GM12878 (cell line): ENCODE data around the gene VARS2. TPM values are rescaled to one million over a fixed set of nuclear protein-coding genes. Genes with fewer than 3 reads are reported as not detected.

ENCODE experiments used
- ATAC-seq: fragments of 200-7000 bp; cut with Tn5 transposase; 3 replicates; pipeline ENCODE4 v1.9.1; 2020; ENCODE audit warnings: mild to moderate bottlenecking, moderate library complexity
- BruUV-seq: library from RNA; stranded (reverse); fragments of 400-500 nt; replicated peaks from 2 replicates; lab custom pipeline; 2021; lab: Mats Ljungman, UMichigan
- CTCF ChIA-PET: fragments of 300-600 bp; sonication (Branson Sonifier 250); formaldehyde crosslinking; extraction: SDS; loops from one replicate; lab custom pipeline; 2021; ENCODE audit warnings: inconsistent platforms; lab: Yijun Ruan, JAX
- POLR2A ChIA-PET: fragments of 350-600 bp; formaldehyde crosslinking; extraction: SDS; loops from one replicate; lab custom pipeline; 2021; ENCODE audit warnings: inconsistent platforms; lab: Charles Lee
- RAD21 ChIA-PET: fragments of 300-600 bp; sonication (Branson Sonifier 250); formaldehyde crosslinking; loops from one replicate; lab custom pipeline; 2023; ENCODE audit warnings: antibody characterized with exemption; ENCODE audit not compliant: unreplicated experiment; lab: Charles Lee
- SMC1A ChIA-PET: fragments of 300-600 bp; sonication (Branson Sonifier 250); formaldehyde crosslinking; loops from one replicate; lab custom pipeline; 2023; ENCODE audit not compliant: unreplicated experiment, uncharacterized antibody; lab: Charles Lee
- DNase-seq: peaks from one replicate; pipeline ENCODE4 v3.0.0-alpha.2; 2011; ENCODE audit warnings: low read depth, low spot score
- FAIRE-seq: peaks from 3 replicates; lab custom pipeline; 2011; peaks lifted over from hg19 to GRCh38; lab: Jason Lieb, UNC
- H2AFZ ChIP-seq: 2 replicates; pipeline ENCODE4 v1.6.0; 2011; ENCODE audit warnings: low read depth, low read length, control low read depth; ENCODE audit not compliant: control insufficient read depth
- H3K27ac ChIP-seq: 2 replicates; pipeline ENCODE4 v1.5.1; 2011; ENCODE audit warnings: control low read depth; ENCODE audit not compliant: control insufficient read depth, insufficient read depth
- H3K27me3 ChIP-seq, 2 experiments: replicated peaks in 1 of 2; 2 replicates each; pipeline versions ENCODE4 v1.6.0 to v1.6.1; 2011; ENCODE audit warnings: low read length in 1 of 2; ENCODE audit not compliant: control insufficient read depth in 2 of 2, insufficient read depth in 2 of 2
- H3K36me3 ChIP-seq, 2 experiments: 2 replicates each; pipeline ENCODE4 v1.5.1; 2011; ENCODE audit warnings: low read length in 1 of 2; ENCODE audit not compliant: control insufficient read depth in 2 of 2, insufficient read depth in 2 of 2
- H3K4me1 ChIP-seq: 2 replicates; pipeline ENCODE4 v1.6.1; 2011; ENCODE audit warnings: mild to moderate bottlenecking, low read length, moderate library complexity, mixed read lengths; ENCODE audit not compliant: control insufficient read depth, insufficient read depth
- H3K4me2 ChIP-seq: 2 replicates; pipeline ENCODE4 v1.6.0; 2011; ENCODE audit warnings: control low read depth; ENCODE audit not compliant: control insufficient read depth, insufficient read depth
- H3K4me3 ChIP-seq: fragments of 200-600 bp; sonication (generic); 2 replicates; pipeline ENCODE4 v1.5.1; 2016
- H3K79me2 ChIP-seq: 2 replicates; pipeline ENCODE4 v1.6.0; 2011; ENCODE audit warnings: low read length; ENCODE audit not compliant: control insufficient read depth, insufficient read depth
- H3K9ac ChIP-seq: 2 replicates; pipeline ENCODE4 v1.8.0; 2011; ENCODE audit warnings: low read length, control low read depth, mixed read lengths; ENCODE audit not compliant: control insufficient read depth, insufficient read depth
- H3K9me3 ChIP-seq: replicated peaks from 3 replicates; pipeline ENCODE4 v1.5.1; 2011; ENCODE audit warnings: mild to moderate bottlenecking, low read length; ENCODE audit not compliant: control insufficient read depth, insufficient read depth
- H4K20me1 ChIP-seq: 2 replicates; pipeline ENCODE4 v1.6.0; 2011; ENCODE audit not compliant: control insufficient read depth, insufficient read depth
- ATF7 ChIP-seq: fragments of 450-650 bp; IDR thresholded peaks from 2 replicates; pipeline ENCODE4 v1.6.1; 2016; ENCODE audit warnings: low read depth, mild to moderate bottlenecking
- DPF2 ChIP-seq: fragments of 450-650 bp; IDR thresholded peaks from 2 replicates; pipeline ENCODE4 v1.6.1; 2017; ENCODE audit warnings: mild to moderate bottlenecking
- EP300 ChIP-seq, 2 experiments: fragments of 150-350 bp in 1 of 2; IDR thresholded peaks; 2 replicates each; pipeline ENCODE4 v1.6.1; 2011 to 2012; ENCODE audit warnings: low read depth in 2 of 2, low read length in 2 of 2, borderline replicate concordance in 1 of 2, improper control_type of control experiment in 1 of 2, inconsistent platforms in 1 of 2; ENCODE audit not compliant: control insufficient read depth in 1 of 2
- IKZF2 ChIP-seq, 2 experiments: fragments of 450-650 bp; IDR thresholded peaks; 2 replicates each; pipeline ENCODE4 v1.6.1; 2017; ENCODE audit warnings: mild to moderate bottlenecking in 2 of 2, moderate library complexity in 2 of 2
- IRF4 ChIP-seq: IDR thresholded peaks from 2 replicates; pipeline ENCODE4 v1.6.1; 2011; ENCODE audit warnings: low read depth, low read length
- JUNB ChIP-seq: IDR thresholded peaks from 2 replicates; pipeline ENCODE4 v1.6.1; 2016; ENCODE audit warnings: antibody characterized with exemption, mild to moderate bottlenecking
- JUND ChIP-seq: IDR thresholded peaks from 2 replicates; pipeline ENCODE4 v1.6.1; 2012; ENCODE audit warnings: low read depth, mild to moderate bottlenecking, low read length, improper control_type of control experiment, moderate library complexity
- POLR2AphosphoS2 ChIP-seq: IDR thresholded peaks from 2 replicates; pipeline ENCODE4 v1.6.1; 2011; ENCODE audit warnings: low read depth, mild to moderate bottlenecking, low read length, improper control_type of control experiment, moderate library complexity
- POLR2AphosphoS5 ChIP-seq: IDR thresholded peaks from 2 replicates; pipeline ENCODE4 v1.6.1; 2011; ENCODE audit warnings: mild to moderate bottlenecking, low read length, inconsistent platforms
- TCF7 ChIP-seq: IDR thresholded peaks from 2 replicates; pipeline ENCODE4 v1.6.1; 2014; ENCODE audit warnings: antibody characterized with exemption, borderline replicate concordance
- USF1 ChIP-seq: IDR thresholded peaks from 2 replicates; pipeline ENCODE4 v1.6.1; 2011; ENCODE audit warnings: borderline replicate concordance, low read depth, mild to moderate bottlenecking, moderate library complexity, mixed read lengths, low read length; ENCODE audit not compliant: insufficient read depth; ENCODE audit errors: extremely low read length
- WGBS: methylation state at CpG from one replicate; pipeline ENCODE4 v1.1.6; 2016; ENCODE audit warnings: low lambda C conversion rate; ENCODE audit not compliant: insufficient replicate concordance, insufficient coverage; ENCODE audit errors: missing lambda C conversion rate; 5-methylcytosine and 5-hydroxymethylcytosine counted together
- in situ Hi-C: fragments of 300-500 bp; cut with MboI; formaldehyde crosslinking; loops from 9 replicates; pipeline ENCODE4 v1.14.3; 2018; ENCODE audit warnings: mixed read lengths
- intact Hi-C: fragments of 100-400 bp; cut with micrococcal nuclease; formaldehyde crosslinking; loops from one replicate; pipeline ENCODE4 v1.14.2; 2022; ENCODE audit not compliant: unreplicated experiment
- polyA plus RNA-seq, 11 experiments: library from polyadenylated mRNA; depleted of rRNA in 4 of 11; unstranded in 6 of 11; stranded (reverse) in 5 of 11; fragments of >200 nt; fragmentation: Nextera tagmentation in 4 of 11; fragmentation: Illumina TruSeq in 1 of 11; extraction: Ambion mirVana in 4 of 11; extraction: Trizol in 1 of 11; gene quantifications; 1 replicate in 1 of 11; 2 replicates in 10 of 11; pipeline versions ENCODE4 v1.2.1 to v1.2.3, GENCODE V29; 2011 to 2016; ENCODE audit warnings: inconsistent platforms in 2 of 11, missing spikeins in 2 of 11, low read depth in 1 of 11
- total RNA-seq, 4 experiments: library from RNA; depleted of rRNA in 3 of 4; stranded (reverse); fragments of >200 nt in 3 of 4; fragmentation: Illumina TruSeq in 1 of 4; extraction: Trizol in 1 of 4; gene quantifications; 2 replicates each; pipeline versions ENCODE4 v1.2.1 to v1.2.3, GENCODE V29; 2013 to 2021
- TF ChIP-seq, protein P1 (sequence below): fragments of 450-650 bp; IDR thresholded peaks from 2 replicates; pipeline ENCODE4 v1.6.1; 2014; ENCODE audit warnings: mild to moderate bottlenecking
- TF ChIP-seq, protein P2 (sequence below): fragments of 450-650 bp; IDR thresholded peaks from 2 replicates; pipeline ENCODE4 v1.6.1; 2018; ENCODE audit warnings: borderline replicate concordance, mild to moderate bottlenecking; ENCODE audit not compliant: partially characterized antibody

Gene VARS2
- total and polyA plus RNA-seq, 10 of the 15 experiments (the other 5 are each of a cell fraction or from before 2014, with no cell fraction given), result 3.8 to 70.7 (median 49.1) TPM

DNA sequence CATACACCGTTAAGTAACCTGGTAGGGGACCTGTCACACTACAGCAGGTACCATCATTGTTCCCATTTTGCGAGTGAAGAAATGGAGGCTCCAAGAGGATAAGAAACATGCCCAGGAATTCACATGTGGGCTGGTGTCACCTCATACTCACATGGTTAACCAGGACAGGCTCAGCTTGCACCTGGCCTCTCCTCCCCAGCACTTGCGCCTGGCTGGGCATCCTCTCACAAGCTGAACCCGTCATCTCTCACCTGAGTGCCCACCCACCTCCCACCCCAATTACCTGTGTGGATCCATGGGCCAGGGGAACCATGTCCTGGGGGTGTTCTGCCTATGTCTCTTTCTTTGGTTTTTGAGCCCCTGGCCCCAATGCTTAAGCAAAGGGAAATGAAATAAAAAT is 16.5 kb downstream of the VARS2 start (continued):
- no peak for TF ChIP-seq EP300 (IDR thresholded peaks at IDR 0.05; ENCODE audit: borderline replicate concordance in 1 of 2, control insufficient read depth in 1 of 2, low read depth in 2 of 2, low read length in 2 of 2)
- TF ChIP-seq POLR2AphosphoS2, result no peak
- TF ChIP-seq DPF2, result no peak

DNA sequence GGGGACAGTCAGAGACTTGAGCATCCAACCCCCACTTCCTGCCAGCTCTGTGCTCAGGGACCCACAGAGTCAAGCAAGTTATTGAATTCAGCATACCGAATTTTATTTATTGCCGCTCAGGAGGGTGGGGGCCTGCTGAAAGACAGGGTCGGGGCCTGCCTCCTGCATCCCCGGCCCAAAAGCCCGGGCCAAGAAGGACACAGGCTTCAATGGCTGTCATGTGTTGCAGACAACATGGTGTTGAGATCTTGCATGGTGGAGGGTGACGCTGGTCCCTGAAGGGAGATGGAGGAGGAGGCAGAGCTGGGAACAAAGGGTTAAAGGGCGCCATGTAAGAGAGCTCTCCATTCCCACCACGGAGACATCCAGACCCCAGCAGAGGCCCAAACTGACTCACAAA is 17.2 kb downstream of the VARS2 start:
- no peaks in the 10 kb centered on the region for H3K4me1 ChIP-seq
- POLR2A ChIA-PET, result interaction anchor here (0.6 kb wide), 1 partner anchor 1345 kb away, joined by 3 read pairs; no protein-coding TSS in a partner anchor
- 0 out of 4 replicates have a peak, but pooled peaks cover 0 to 2% of the 10 kb centered on the region in 2 experiments for H3K27me3 ChIP-seq
- peaks cover 3 to 5% of the 10 kb centered on the region in 2 experiments; a peak in 3 of 4 replicates for H3K36me3 ChIP-seq
- in situ Hi-C loops, result no loop called here
- H2AFZ ChIP-seq, result no peak overlapping the region
- TF ChIP-seq USF1 (no peak), JUND (no peak), JUNB (no peak), ATF7 (no peak), IKZF2 (IDR thresholded peaks at IDR 0.05) (no peak), POLR2AphosphoS5 (no peak), IRF4 (no peak), TCF7 (no peak)
- TF ChIP-seq, protein P1, sequence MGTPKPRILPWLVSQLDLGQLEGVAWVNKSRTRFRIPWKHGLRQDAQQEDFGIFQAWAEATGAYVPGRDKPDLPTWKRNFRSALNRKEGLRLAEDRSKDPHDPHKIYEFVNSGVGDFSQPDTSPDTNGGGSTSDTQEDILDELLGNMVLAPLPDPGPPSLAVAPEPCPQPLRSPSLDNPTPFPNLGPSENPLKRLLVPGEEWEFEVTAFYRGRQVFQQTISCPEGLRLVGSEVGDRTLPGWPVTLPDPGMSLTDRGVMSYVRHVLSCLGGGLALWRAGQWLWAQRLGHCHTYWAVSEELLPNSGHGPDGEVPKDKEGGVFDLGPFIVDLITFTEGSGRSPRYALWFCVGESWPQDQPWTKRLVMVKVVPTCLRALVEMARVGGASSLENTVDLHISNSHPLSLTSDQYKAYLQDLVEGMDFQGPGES, result no peak
- TF ChIP-seq, protein P2, sequence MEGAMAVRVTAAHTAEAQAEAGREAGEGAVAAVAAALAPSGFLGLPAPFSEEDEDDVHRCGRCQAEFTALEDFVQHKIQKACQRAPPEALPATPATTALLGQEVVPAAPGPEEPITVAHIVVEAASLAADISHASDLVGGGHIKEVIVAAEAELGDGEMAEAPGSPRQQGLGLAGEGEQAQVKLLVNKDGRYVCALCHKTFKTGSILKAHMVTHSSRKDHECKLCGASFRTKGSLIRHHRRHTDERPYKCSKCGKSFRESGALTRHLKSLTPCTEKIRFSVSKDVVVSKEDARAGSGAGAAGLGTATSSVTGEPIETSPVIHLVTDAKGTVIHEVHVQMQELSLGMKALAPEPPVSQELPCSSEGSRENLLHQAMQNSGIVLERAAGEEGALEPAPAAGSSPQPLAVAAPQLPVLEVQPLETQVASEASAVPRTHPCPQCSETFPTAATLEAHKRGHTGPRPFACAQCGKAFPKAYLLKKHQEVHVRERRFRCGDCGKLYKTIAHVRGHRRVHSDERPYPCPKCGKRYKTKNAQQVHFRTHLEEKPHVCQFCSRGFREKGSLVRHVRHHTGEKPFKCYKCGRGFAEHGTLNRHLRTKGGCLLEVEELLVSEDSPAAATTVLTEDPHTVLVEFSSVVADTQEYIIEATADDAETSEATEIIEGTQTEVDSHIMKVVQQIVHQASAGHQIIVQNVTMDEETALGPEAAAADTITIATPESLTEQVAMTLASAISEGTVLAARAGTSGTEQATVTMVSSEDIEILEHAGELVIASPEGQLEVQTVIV, result no peak
- no TSS peak for BruUV-seq
- intact Hi-C loops, result no loop called here
- no peak overlapping the region for H3K9ac ChIP-seq
- H3K9me3 ChIP-seq, result no peaks in the 10 kb centered on the region
- SMC1A ChIA-PET, result interaction anchor here (0.6 kb wide), 1 partner anchor 203 kb away, joined by 3 read pairs; no protein-coding TSS in a partner anchor
- no peak for DNase-seq
- ATAC-seq, result no peak
- CTCF ChIA-PET, result interaction anchor here (0.9 kb wide), 1 partner anchor 16 kb away, joined by 3 read pairs; no protein-coding TSS in a partner anchor
- no peak for FAIRE-seq
- no peak overlapping the region for H3K4me2 ChIP-seq
- WGBS, result 39% methylated on average over 6 of the region's 8 CpGs
- H3K4me3 ChIP-seq, result no peak overlapping the region
- H3K79me2 ChIP-seq, result no peaks in the 10 kb centered on the region
- no peaks in the 10 kb centered on the region for H4K20me1 ChIP-seq
- RAD21 ChIA-PET, result no interaction called here
- no peak overlapping the region for H3K27ac ChIP-seq
